ENCODE measurements around the gene ZBTB2.
"Not testable (repeated sequence)": the region's sequence is repeated elsewhere in the genome, so short reads cannot be mapped to it uniquely, and the experiment has no call there.

ZBTB2 gene

GRCh38 chr6:151325075-151326050 is 66.0 kb downstream of the ZBTB2 start:
- DNase-seq = no peak

DNA sequence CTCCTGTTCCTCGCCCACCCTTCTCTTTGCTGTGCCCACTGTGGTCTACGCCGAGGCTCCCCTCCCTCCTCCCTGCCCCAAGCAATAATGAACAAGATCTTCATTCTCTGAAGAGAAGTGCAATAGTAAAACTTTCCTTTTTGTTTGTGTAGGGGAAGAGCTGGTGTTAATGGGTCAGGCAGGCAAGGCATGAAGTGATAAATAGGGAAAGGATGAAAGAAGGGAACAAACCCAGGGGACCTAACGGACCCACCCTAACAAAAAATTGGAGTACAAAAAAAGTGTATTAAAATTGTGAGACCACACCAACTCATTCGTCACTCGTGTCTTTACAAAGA is 66.9 kb downstream of the ZBTB2 start:
- DNase-seq = no peak

DNA sequence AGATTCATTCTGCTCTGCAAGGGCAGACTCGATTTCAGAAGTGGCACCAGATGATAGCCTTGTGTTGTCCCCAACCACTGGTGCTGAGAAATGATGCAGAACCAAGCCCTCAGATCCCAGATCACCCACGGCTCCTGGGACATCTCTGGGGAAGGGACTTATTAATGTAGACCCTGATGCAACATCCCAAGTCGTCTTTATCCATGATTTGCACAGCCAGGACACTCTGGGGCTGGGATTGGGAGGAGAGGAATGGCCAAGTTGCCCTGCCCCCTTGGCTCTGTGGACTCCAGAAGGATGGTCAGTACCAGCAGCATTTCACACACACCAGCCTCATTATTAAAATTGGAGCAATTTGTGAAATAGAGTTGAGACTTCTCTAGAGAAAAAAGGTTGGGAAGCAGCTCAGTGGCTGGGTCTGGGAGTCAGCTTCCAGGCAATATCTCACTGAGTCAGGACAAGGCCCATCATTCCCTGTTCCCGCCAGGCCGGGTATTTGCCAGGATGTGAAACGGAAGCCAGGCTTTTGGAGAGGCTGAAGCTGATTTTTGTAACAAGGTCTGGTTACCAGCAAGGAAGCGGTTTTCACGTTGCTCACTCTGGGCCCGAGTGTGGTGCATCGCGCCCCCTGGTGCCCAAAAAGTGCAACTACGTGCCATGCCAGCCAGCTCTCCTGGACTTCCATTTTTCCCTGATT is 67.4 kb downstream of the ZBTB2 start:
- no peak for DNase-seq

GRCh38 chr6:151322570-151322969 is 68.8 kb downstream of the ZBTB2 start:
- no peak for DNase-seq

GRCh38 chr6:151321438-151321837 is 69.9 kb downstream of the ZBTB2 start:
- no peak for DNase-seq

GRCh38 chr6:151320140-151320539 is 71.2 kb downstream of the ZBTB2 start:
- no peak for DNase-seq

- DNase-seq = no peak
These were observed 73.4 kb downstream of the ZBTB2 start for GRCh38 chr6:151317995-151318365.

DNA sequence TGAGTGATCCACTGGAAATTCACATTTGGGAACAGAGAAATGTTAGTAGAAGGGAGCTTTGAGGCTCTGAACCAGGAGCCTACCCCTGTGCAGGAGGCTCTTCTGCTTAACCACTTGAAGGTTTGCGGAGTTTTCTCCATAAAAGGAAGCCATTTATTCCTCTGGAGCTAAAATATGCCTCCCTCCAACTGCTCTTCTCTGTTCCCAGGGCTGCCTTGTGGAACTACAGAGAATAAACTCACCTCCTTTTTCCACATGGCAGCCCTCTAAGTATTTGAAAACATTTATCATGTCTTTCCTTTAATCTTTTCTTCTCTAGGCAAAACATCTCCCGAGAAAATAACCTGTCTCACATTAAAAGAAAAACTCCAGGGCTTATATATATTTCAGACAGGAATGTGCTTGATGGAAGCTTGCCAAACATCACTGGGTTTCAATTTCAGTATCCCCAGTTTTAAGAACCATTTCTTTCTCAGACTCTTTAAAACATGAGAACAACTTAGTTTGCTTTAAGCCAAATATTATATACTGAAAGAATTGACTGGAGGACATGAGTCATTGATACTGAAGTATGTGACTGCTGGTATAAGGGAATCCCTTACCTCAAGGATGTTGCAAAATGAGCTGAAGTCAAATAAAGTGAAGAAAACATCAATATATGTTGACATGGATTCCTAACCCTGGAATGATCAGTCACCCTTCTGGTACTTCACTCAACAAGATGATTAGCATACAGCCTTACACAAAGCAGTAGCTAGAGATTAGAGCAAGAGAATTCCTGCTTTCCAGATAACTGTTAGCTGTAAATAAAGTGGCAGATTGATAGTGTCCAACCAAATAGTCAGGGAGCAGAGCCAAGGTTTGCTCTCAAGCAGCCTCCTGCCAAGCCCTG is 74.0 kb downstream of the ZBTB2 start:
- no peak for DNase-seq

- not testable (repeated sequence) for DNase-seq
These were observed 75.7 kb downstream of the ZBTB2 start for GRCh38 chr6:151315661-151316060.
